RWPE2 (cell line): ENCODE results near the gene RFTN2.
A peak's percentile ranks its signal among the peaks of the same experiment; 100 is the strongest.
"Not testable (repeated sequence)": the region's sequence is repeated elsewhere in the genome, so short reads cannot be mapped to it uniquely, and the experiment has no call there.

Experiments used
- ATAC-seq: fragments of 200-7000 bp; cut with Tn5 transposase; 3 replicates; pipeline ENCODE4 v1.9.1; 2021; ENCODE audit warnings: low read depth
- DNase-seq: peaks from one replicate; pipeline ENCODE4 v3.0.0-alpha.2; 2020; ENCODE audit warnings: low spot score
- H3K27ac ChIP-seq: fragments of 450-650 bp; 2 replicates; pipeline ENCODE4 v1.5.1; 2017; ENCODE audit warnings: mild to moderate bottlenecking; ENCODE audit not compliant: poor library complexity, severe bottlenecking
- H3K27me3 ChIP-seq: fragments of 250-450 bp; sonication (Bioruptor Pico); 2 replicates; pipeline ENCODE4 v1.5.1; 2021; ENCODE audit warnings: mild to moderate bottlenecking, moderate library complexity; ENCODE audit not compliant: insufficient read depth, poor library complexity, severe bottlenecking
- H3K36me3 ChIP-seq: fragments of 250-450 bp; sonication (Bioruptor Pico); 2 replicates; pipeline ENCODE4 v1.5.1; 2020; ENCODE audit warnings: low read depth, mild to moderate bottlenecking, moderate library complexity
- H3K4me1 ChIP-seq: fragments of 250-450 bp; sonication (Bioruptor Pico); 2 replicates; pipeline ENCODE4 v1.5.1; 2021; ENCODE audit warnings: mild to moderate bottlenecking, moderate library complexity; ENCODE audit not compliant: insufficient read depth, poor library complexity, severe bottlenecking
- H3K4me3 ChIP-seq: fragments of 250-450 bp; sonication (Bioruptor Pico); 2 replicates; pipeline ENCODE4 v1.5.1; 2021; ENCODE audit warnings: mild to moderate bottlenecking, moderate library complexity; ENCODE audit not compliant: severe bottlenecking
- H3K9me3 ChIP-seq: fragments of 250-450 bp; sonication (Bioruptor Pico); 2 replicates; pipeline ENCODE4 v1.5.1; 2021; ENCODE audit warnings: mild to moderate bottlenecking, moderate library complexity; ENCODE audit not compliant: severe bottlenecking
- TF ChIP-seq, protein P1 (sequence below): fragments of 450-650 bp; IDR thresholded peaks from one replicate; pipeline ENCODE4 v1.5.1; 2017; ENCODE audit warnings: mild to moderate bottlenecking, moderate library complexity; ENCODE audit not compliant: poor library complexity, severe bottlenecking

RFTN2 gene

DNA sequence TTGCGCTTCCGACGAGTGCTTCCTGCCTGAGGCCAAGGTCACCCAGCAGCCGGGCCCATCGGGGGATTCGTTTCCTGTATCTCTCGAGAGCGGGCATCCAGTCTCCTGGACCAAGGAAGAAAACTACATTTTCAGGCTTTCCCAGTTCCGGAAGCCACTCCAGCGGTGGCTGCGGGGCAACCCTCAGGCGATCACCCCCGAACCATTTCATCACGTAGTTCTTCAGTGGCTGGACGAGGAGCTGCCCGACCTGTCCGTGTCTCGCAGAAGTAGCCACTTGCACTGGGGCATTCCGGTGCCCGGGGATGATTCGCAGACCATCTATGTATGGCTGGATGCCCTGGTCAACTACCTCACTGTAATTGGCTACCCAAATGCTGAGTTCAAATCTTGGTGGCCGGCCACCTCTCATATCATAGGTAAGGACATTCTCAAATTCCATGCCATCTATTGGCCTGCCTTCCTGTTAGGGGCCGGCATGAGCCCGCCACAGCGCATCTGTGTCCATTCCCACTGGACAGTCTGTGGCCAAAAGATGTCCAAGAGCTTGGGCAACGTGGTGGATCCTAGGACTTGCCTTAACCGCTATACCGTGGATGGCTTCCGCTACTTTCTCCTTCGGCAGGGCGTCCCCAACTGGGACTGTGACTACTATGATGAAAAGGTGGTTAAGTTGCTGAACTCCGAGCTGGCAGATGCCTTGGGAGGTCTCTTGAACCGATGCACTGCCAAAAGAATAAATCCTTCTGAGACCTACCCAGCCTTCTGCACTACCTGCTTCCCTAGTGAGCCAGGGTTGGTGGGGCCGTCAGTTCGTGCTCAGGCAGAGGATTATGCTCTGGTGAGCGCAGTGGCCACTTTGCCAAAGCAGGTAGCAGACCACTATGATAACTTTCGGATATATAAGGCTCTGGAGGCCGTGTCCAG, 30.8 kb upstream of the RFTN2 start:
- Histone ChIP-seq H3K4me1 (peaks cover 20% of the 10 kb centered on the region), H3K27me3 (no peaks in the 10 kb centered on the region), H3K27ac (peak overlapping the region; percentile 59), H3K4me3 (peak overlapping the region; percentile 72), H3K9me3 (no peaks in the 10 kb centered on the region), H3K36me3 (peaks cover 30% of the 10 kb centered on the region)
- DNase-seq (peak; percentile 31), ATAC-seq (peak; percentile 6; the same call in 1 of the 3 replicates)
- TF ChIP-seq, protein P1, sequence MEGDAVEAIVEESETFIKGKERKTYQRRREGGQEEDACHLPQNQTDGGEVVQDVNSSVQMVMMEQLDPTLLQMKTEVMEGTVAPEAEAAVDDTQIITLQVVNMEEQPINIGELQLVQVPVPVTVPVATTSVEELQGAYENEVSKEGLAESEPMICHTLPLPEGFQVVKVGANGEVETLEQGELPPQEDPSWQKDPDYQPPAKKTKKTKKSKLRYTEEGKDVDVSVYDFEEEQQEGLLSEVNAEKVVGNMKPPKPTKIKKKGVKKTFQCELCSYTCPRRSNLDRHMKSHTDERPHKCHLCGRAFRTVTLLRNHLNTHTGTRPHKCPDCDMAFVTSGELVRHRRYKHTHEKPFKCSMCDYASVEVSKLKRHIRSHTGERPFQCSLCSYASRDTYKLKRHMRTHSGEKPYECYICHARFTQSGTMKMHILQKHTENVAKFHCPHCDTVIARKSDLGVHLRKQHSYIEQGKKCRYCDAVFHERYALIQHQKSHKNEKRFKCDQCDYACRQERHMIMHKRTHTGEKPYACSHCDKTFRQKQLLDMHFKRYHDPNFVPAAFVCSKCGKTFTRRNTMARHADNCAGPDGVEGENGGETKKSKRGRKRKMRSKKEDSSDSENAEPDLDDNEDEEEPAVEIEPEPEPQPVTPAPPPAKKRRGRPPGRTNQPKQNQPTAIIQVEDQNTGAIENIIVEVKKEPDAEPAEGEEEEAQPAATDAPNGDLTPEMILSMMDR, result no peak

DNA sequence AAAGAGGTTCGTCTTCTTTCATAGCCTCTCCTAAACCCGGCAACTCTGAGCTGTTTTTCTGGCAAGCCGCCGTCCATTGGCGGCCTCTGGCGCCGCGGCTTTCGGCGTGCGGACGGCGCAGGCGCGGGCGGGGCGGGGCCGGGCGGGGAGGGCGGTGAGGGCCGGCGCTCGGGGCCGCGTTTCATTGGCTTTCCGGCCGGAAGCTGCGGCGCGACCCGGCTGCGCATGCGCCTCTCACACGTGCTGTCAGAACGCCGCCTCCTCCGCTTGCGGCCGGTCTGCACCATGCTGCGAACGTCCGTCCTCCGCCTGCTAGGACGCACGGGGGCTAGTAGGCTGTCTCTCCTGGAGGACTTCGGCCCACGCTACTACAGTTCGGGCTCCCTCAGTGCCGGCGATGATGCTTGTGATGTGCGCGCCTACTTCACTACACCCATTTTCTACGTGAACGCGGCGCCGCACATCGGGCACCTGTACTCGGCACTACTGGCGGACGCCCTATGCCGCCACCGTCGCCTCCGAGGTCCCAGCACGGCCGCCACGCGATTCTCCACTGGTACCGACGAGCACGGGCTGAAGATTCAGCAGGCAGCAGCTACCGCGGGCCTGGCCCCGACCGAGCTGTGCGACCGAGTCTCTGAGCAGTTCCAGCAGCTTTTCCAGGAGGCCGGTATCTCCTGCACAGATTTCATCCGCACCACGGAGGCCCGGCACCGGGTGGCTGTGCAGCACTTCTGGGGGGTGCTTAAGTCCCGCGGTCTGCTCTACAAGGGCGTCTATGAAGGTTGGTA, 29.9 kb upstream of the RFTN2 start, which contains the start of gene MARS2:
Gene MARS2 (plus strand): TSS at position 249 of the 791 bp plus-strand sequence. CDS start 37 bp downstream, at position 286.
- Histone ChIP-seq H3K4me1 (peaks cover 20% of the 10 kb centered on the region), H3K9me3 (no peaks in the 10 kb centered on the region), H3K27me3 (no peaks in the 10 kb centered on the region), H3K4me3 (peak within 1 kb of the TSS; percentile 72), H3K36me3 (peaks cover 25% of the 10 kb centered on the region), H3K27ac (peak within 1 kb of the TSS; percentile 41)
- DNase-seq, result peak; percentile 85
- peak; percentile 70 for ATAC-seq
- TF ChIP-seq, protein P1, result peak; percentile 9

DNA sequence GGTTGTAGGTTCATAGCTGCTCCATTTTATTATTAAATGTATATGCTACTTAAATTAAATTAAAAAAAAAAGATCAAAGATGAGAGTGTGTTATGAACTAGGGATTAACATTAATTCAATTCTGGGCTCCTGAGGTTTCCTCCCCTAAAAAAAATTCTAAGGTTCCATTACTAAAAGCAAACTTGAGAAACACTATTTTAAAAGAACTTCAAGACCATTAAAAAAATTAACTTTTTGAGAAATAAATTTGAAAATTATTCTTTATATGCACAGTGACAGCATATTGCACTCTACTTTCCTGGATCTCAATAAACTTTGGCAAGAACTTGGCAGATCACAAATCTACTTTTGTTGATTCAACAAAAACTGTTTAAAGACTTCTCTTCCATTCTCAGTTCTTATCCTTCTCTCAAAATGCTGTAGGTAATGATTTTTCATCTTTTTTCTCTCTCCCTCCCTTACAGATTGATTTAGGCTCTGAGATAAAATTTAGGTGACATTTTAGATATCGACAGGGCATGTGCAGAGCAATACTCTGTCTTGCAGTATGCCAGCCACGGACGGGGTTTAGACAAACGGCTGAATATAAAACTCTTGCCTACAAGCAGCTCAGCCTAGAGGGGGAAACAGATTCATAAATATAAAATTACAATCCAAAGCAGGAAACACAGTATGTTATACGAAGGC, 29.2 kb upstream of the RFTN2 start:
- peak; percentile 5; the same call in 2 of the 3 replicates for ATAC-seq
- peak overlapping the region; percentile 41 for H3K27ac ChIP-seq
- peak overlapping the region; percentile 72 for H3K4me3 ChIP-seq
- peaks cover 18% of the 10 kb centered on the region for H3K36me3 ChIP-seq
- H3K4me1 ChIP-seq, result peaks cover 20% of the 10 kb centered on the region
- no peak for DNase-seq
- no peaks in the 10 kb centered on the region for H3K27me3 ChIP-seq
- H3K9me3 ChIP-seq, result no peaks in the 10 kb centered on the region
- TF ChIP-seq, protein P1, result no peak

DNA sequence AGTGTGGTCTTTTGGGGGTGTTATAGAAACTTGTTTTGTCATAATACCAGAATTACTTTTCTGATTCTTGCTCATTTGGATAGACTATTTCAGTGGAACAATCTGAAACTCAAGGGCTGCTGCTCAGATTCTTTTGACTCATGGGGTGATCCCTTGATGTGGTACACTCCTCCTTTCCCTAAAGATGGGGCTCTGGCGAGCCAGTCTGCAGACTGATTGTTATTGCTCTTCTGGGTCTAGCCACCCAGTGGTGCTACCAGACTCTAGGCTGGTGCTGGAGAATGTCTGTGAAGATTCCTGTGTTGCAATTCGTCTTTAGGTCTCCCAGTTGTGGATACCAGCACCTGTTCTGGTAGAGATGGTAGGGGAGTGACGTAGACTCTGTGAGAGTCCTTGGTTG, 25.6 kb upstream of the RFTN2 start:
- Histone ChIP-seq H3K4me1 (peaks cover 6% of the 10 kb centered on the region), H3K9me3 (no peaks in the 10 kb centered on the region), H3K27me3 (no peaks in the 10 kb centered on the region), H3K36me3 (no peaks in the 10 kb centered on the region), H3K4me3 (no peak overlapping the region), H3K27ac (no peak overlapping the region)
- ATAC-seq (no peak), DNase-seq (no peak)
- TF ChIP-seq, protein P1, result no peak

DNA sequence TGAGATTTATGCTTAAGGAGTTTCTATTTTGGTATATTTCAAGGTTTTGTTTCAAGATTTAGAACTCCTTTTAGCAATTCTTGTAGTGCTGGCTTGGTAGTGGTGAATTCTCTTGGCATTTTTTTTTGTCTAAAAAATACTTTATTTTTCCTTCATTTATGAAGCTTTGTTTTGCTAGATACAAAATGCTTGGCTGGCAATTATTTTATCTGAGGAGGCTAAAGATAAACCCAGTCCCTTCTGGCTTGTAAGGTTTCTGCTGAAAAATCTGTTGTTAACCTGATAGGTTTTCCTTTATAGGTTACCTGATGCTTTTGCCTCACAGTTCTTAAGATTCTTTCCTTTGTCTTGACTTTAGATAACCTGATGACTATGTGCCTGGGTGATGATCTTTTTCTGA, 24.3 kb upstream of the RFTN2 start:
- ATAC-seq, DNase-seq, H3K36me3 ChIP-seq: not testable (repeated sequence)

DNA sequence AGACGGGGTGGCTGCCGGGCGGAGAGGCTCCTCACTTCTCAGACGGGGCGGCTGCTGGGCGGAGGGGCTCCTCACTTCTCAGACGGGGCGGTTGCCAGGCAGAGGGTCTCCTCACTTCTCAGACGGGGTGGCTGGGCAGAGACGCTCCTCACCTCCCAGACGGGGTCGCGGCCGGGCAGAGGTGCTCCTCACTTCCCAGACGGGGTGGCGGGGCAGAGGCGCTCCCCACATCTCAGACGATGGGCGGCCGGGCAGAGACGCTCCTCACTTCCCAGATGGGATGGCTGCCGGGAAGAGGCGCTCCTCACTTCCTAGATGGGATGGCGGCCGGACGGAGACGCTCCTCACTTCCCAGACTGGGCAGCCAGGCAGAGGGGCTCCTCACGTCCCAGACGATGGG, 21.2 kb upstream of the RFTN2 start:
- not testable (repeated sequence) for H3K4me1 ChIP-seq, H3K27me3 ChIP-seq, H3K36me3 ChIP-seq, DNase-seq, H3K9me3 ChIP-seq, H3K27ac ChIP-seq, ATAC-seq, H3K4me3 ChIP-seq

More for the DNA sequence above, 24.3 kb upstream of the RFTN2 start:
- H3K27ac ChIP-seq, H3K27me3 ChIP-seq, H3K4me1 ChIP-seq, H3K4me3 ChIP-seq, H3K9me3 ChIP-seq: not testable (repeated sequence)

DNA sequence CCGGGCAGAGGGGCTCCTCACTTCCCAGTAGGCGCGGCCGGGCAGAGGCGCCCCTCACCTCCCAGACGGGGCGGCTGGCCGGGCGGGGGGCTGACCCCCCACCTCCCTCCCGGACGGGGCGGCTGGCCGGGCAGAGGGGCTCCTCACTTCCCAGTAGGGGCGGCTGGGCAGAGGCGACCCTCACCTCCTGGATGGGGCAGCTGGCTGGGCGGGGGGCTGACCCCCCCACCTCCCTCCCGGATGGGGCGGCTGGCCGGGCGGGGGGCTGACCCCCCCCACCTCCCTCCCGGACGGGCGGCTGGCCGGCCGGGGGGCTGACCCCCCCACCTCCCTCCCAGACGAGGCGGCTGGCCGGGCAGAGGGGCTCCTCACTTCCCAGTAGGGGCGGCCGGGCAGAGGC, 20.6 kb upstream of the RFTN2 start:
- H3K9me3 ChIP-seq, H3K27ac ChIP-seq, H3K4me3 ChIP-seq, H3K36me3 ChIP-seq, H3K27me3 ChIP-seq, ATAC-seq, DNase-seq, H3K4me1 ChIP-seq: not testable (repeated sequence)
